ENCODE data around the gene MORN5. TPM values are rescaled to one million over a fixed set of nuclear protein-coding genes. Genes with fewer than 3 reads are reported as not detected.
A peak's percentile ranks its signal among the peaks of the same experiment; 100 is the strongest.

The MORN5 gene
- total RNA-seq, 1 experiment from 2014 or later: not detected

DNA sequence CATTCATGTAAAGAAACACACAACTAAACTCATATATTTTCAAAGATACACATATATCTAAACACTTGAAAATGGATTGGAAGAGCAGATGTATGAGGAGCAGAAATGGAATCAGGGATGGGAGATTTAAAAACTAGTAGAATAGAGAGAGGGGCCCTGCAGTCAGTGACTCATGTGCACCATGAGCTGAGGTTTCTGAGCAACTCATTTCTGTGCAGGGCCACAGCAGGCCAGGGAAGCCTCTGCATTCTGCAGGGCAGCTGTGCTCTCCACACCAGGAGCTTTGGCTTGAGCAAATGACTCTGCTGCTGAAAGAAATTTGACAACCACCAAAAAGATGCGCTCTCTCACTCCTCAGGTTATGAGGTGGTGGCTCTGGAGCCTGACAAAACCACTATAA, 41.9 kb downstream of the MORN5 start:
- Histone ChIP-seq H3K36me3 (replicated peaks; ENCODE audit: control insufficient read depth, insufficient read depth, low read length) (no peaks in the 10 kb centered on the region), H3K4me3 (ENCODE audit: insufficient read depth, low read depth, low read length) (no peak overlapping the region), H3K27me3 (ENCODE audit: control insufficient read depth, insufficient read depth, low read length) (no peaks in the 10 kb centered on the region)
- DNase-seq: no peak

DNA sequence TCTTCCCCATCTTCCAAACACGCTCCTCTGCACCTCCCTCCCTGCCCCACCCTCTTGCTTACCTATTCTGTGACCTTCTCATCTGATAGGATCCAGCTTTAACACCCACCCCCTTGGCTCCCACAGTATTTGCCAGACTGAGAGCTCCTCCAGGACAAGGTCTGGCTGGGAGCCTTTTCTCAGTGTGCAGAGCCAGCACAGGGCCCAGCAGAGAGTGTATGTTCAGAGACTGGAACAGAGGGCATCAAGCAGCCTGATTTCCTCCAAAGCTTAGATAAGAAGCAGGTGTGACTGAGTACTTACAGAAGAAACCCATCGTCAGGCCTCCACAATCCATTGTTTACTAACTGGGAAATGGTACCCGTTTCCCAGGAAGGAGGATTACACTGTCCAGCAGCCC, 42.4 kb downstream of the MORN5 start:
- Histone ChIP-seq H3K27me3 (ENCODE audit: control insufficient read depth, insufficient read depth, low read length) (no peaks in the 10 kb centered on the region), H3K4me3 (ENCODE audit: insufficient read depth, low read depth, low read length) (no peak overlapping the region), H3K36me3 (replicated peaks; ENCODE audit: control insufficient read depth, insufficient read depth, low read length) (no peaks in the 10 kb centered on the region)
- no peak for DNase-seq

DNA sequence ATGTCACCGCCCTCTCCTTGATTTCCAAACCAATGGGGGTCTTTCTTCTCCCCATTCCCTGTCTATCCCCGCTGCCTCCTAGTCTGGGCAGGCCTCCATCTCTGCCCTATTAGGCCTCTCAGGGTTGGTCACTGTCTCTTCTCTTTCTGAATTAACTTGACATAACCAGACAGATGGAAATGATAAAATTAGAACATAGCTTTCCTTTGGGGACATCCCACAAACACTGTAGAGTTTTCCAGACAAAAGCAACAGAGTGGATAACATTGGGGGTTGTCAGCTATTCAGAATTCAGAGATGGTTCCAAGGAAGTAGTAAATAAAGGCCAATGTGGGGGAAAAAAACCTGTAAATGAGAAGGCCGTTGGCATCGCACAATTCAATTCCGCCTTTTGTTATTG, 44.3 kb downstream of the MORN5 start:
- no peak overlapping the region for H3K4me3 ChIP-seq (ENCODE audit: insufficient read depth, low read depth, low read length)
- no peaks in the 10 kb centered on the region for H3K36me3 ChIP-seq (replicated peaks; ENCODE audit: control insufficient read depth, insufficient read depth, low read length)
- H3K27me3 ChIP-seq (ENCODE audit: control insufficient read depth, insufficient read depth, low read length): no peaks in the 10 kb centered on the region
- DNase-seq: no peak

GRCh38 chr9:122204491-122204890, 44.8 kb downstream of the MORN5 start:
- Histone ChIP-seq H3K27me3 (ENCODE audit: control insufficient read depth, insufficient read depth, low read length) (no peaks in the 10 kb centered on the region), H3K4me3 (ENCODE audit: insufficient read depth, low read depth, low read length) (no peak overlapping the region), H3K36me3 (replicated peaks; ENCODE audit: control insufficient read depth, insufficient read depth, low read length) (no peaks in the 10 kb centered on the region)
- no peak for DNase-seq

DNA sequence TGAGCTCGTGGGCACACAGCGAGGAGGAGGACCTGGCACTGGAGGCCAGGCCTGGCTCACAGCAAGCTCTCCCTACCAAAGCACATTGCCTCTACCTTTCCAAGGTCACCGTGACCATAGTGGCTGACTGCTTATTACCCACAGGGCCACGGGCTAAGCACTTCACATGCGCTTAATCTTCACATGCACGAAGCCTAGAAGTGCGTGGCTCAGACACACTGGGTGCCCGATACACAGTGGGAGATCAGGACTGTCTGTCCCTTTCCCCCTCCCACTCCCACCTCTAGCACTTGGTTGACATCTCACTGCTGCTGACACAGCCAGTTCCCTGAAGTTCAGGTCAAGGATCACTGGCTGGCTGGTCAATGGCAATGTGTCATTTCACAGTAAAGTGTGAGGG, 45.5 kb downstream of the MORN5 start:
- H3K27me3 ChIP-seq (ENCODE audit: control insufficient read depth, insufficient read depth, low read length): no peaks in the 10 kb centered on the region
- H3K36me3 ChIP-seq (replicated peaks; ENCODE audit: control insufficient read depth, insufficient read depth, low read length): no peaks in the 10 kb centered on the region

GRCh38 chr9:122206118-122207046, 46.7 kb downstream of the MORN5 start:
- no peak for DNase-seq
- Histone ChIP-seq H3K36me3 (replicated peaks; ENCODE audit: control insufficient read depth, insufficient read depth, low read length) (no peaks in the 10 kb centered on the region), H3K4me3 (ENCODE audit: insufficient read depth, low read depth, low read length) (no peak overlapping the region), H3K27me3 (ENCODE audit: control insufficient read depth, insufficient read depth, low read length) (no peaks in the 10 kb centered on the region)

More for the DNA sequence above, 45.5 kb downstream of the MORN5 start:
- no peak overlapping the region for H3K4me3 ChIP-seq (ENCODE audit: insufficient read depth, low read depth, low read length)
- no peak for DNase-seq

DNA sequence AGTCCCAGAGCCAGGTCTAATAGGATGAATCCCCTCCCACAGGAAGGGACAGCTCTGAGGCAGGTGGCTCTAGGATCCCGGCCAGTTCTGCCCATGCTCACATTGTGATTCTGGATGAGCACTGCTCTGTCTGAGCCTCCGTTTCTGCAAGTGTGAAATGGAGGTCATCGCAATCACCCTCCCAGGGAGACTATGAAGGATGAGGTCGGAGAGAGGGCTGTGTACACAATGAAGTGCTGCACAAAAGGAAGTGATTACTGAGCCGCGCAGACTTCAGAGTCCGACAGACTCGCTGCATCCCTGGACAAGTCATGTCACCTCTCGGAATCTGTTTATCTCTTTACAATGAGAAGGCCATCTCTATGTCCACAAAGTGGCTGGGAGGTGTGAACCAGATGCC, 47.4 kb downstream of the MORN5 start:
- Histone ChIP-seq H3K36me3 (replicated peaks; ENCODE audit: control insufficient read depth, insufficient read depth, low read length) (no peaks in the 10 kb centered on the region), H3K27me3 (ENCODE audit: control insufficient read depth, insufficient read depth, low read length) (peaks cover 2% of the 10 kb centered on the region), H3K4me3 (ENCODE audit: insufficient read depth, low read depth, low read length) (no peak overlapping the region)
- DNase-seq: no peak

GRCh38 chr9:122209451-122209850, 49.7 kb downstream of the MORN5 start:
- Histone ChIP-seq H3K36me3 (replicated peaks; ENCODE audit: control insufficient read depth, insufficient read depth, low read length) (no peaks in the 10 kb centered on the region), H3K27me3 (ENCODE audit: control insufficient read depth, insufficient read depth, low read length) (peaks cover 22% of the 10 kb centered on the region), H3K4me3 (ENCODE audit: insufficient read depth, low read depth, low read length) (no peak overlapping the region)
- DNase-seq: no peak

DNA sequence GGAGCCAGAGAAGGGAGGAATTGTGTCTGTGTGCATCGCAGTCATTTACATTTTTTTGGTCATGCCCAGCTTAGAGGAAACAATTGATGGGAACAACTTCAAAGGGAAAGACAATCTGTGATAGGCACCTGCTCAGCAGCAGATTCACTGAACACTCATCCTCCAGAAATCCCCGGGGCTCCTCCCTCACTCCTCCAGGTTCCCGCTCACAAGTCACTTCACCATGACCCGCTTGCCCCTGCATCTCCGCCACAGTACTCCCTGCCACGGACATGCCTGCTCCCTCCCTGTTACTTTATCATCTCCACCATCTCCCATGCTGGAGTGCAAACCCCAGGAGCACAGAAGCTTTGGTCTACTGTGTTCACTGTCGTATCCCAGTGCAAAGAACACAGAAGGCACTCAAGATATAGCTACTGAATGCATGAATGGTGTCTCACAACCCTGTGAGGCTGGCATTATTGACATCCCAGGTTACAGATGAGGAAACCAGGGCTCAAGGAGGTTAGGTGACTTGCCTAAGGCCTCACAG, 52.8 kb downstream of the MORN5 start:
- Histone ChIP-seq H3K36me3 (replicated peaks; ENCODE audit: control insufficient read depth, insufficient read depth, low read length) (no peaks in the 10 kb centered on the region), H3K4me3 (ENCODE audit: insufficient read depth, low read depth, low read length) (no peak overlapping the region), H3K27me3 (ENCODE audit: control insufficient read depth, insufficient read depth, low read length) (peaks cover 52% of the 10 kb centered on the region)
- DNase-seq: no peak

- no peaks in the 10 kb centered on the region for H3K36me3 ChIP-seq (replicated peaks; ENCODE audit: control insufficient read depth, insufficient read depth, low read length)
- peaks cover 58% of the 10 kb centered on the region for H3K27me3 ChIP-seq (ENCODE audit: control insufficient read depth, insufficient read depth, low read length)
- H3K4me3 ChIP-seq (ENCODE audit: insufficient read depth, low read depth, low read length): peak overlapping the region; percentile 52
- DNase-seq: no peak
Observed at GRCh38 chr9:122213102-122213588, 53.4 kb downstream of the MORN5 start.

GRCh38 chr9:122213589-122214413, 54.1 kb downstream of the MORN5 start:
- Histone ChIP-seq H3K27me3 (ENCODE audit: control insufficient read depth, insufficient read depth, low read length) (peaks cover 65% of the 10 kb centered on the region), H3K4me3 (ENCODE audit: insufficient read depth, low read depth, low read length) (peak overlapping the region; percentile 53), H3K36me3 (replicated peaks; ENCODE audit: control insufficient read depth, insufficient read depth, low read length) (no peaks in the 10 kb centered on the region)
- peak; percentile 100 for DNase-seq

DNA sequence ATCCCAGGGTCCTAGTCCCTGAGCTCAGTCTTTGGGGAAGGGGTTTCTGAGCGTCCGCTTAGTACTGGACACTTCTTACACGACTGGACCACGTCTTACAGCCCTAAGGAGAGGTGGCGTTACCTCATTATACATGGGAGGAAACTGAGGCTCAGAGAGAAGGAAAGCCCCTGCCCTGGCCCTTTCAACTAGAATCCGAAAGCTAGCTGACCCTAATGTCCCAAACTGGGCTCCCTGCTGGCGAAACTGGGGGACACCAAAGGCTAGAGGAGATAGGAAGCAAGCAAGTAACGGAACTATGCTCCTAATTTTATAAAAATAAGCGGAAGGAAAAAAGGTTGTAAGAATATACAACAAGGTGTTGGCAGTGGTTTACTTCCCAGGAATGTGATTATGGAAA, 54.8 kb downstream of the MORN5 start:
- no peaks in the 10 kb centered on the region for H3K36me3 ChIP-seq (replicated peaks; ENCODE audit: control insufficient read depth, insufficient read depth, low read length)
- H3K4me3 ChIP-seq (ENCODE audit: insufficient read depth, low read depth, low read length): peak overlapping the region; percentile 53
- DNase-seq: no peak
- H3K27me3 ChIP-seq (ENCODE audit: control insufficient read depth, insufficient read depth, low read length): peaks cover 72% of the 10 kb centered on the region

DNA sequence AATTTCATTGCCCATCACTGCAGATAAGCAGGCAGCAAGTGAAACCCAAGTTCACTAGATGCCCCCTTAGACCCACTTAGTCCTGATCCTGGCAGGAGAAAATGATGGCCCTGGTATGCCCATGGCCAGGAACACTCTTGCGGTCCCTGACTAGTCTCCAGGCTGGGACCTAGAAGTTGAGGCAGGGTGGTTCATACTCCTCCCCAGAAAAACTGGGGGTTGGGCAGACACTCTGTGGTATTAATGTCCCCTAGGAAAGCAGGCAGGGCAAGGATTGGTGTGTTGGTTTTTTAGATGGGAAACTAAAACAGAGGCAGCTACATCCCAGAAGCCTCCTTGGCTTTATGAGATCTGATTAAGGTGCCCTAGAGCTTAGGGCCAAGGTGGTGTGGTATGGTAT, 56.0 kb downstream of the MORN5 start:
- Histone ChIP-seq H3K27me3 (ENCODE audit: control insufficient read depth, insufficient read depth, low read length) (peaks cover 83% of the 10 kb centered on the region), H3K4me3 (ENCODE audit: insufficient read depth, low read depth, low read length) (no peak overlapping the region), H3K36me3 (replicated peaks; ENCODE audit: control insufficient read depth, insufficient read depth, low read length) (no peaks in the 10 kb centered on the region)
- no peak for DNase-seq

- Histone ChIP-seq H3K27me3 (ENCODE audit: control insufficient read depth, insufficient read depth, low read length) (peaks cover 89% of the 10 kb centered on the region), H3K4me3 (ENCODE audit: insufficient read depth, low read depth, low read length) (no peak overlapping the region), H3K36me3 (replicated peaks; ENCODE audit: control insufficient read depth, insufficient read depth, low read length) (no peaks in the 10 kb centered on the region)
- DNase-seq: peak; percentile 54
Observed at GRCh38 chr9:122216138-122216797, 56.6 kb downstream of the MORN5 start.
